Germinal center (tissue), 1 donor: ENCODE data around the gene IL23R.

Experiments
- DNase-seq: peaks from one replicate; pipeline ENCODE4 v3.0.0; 2012; ENCODE audit warnings: mixed read lengths, low spot score

IL23R gene

GRCh38 chr1:67304023-67304422 lies 137.8 kb downstream of the IL23R start:
- DNase-seq: no peak

- no peak for DNase-seq
Observed at GRCh38 chr1:67306547-67306946, 140.3 kb downstream of the IL23R start.

- DNase-seq: peak; percentile 7
Observed at GRCh38 chr1:67307251-67308060, 141.2 kb downstream of the IL23R start, which contains the start of gene IL12RB2. IL12RB2 (plus strand) TSS chr1:67307873; CDS start chr1:67320369, 12,496 bp downstream.

GRCh38 chr1:67308136-67308535 lies 141.9 kb downstream of the IL23R start:
- no peak for DNase-seq
